Measurements from ENCODE around the gene RAD23B.

- TF ChIP-seq CTCF (IDR thresholded peaks at IDR 0.05), result no peak
- no peak for TF ChIP-seq POLR2A (IDR thresholded peaks at IDR 0.05)
These were observed 67.4 kb downstream of the RAD23B start for GRCh38 chr9:107350443-107350842.

Measured in Peyer's patch (tissue), 4 donors.